IMR-90 (cell line): ENCODE data around the gene NUP88. TPM values are rescaled to one million over a fixed set of nuclear protein-coding genes. Genes with fewer than 3 reads are reported as not detected.

Experiments
- ATAC-seq: fragments of 200-7000 bp; cut with Tn5 transposase; 2 replicates; pipeline ENCODE4 v1.9.1; 2020; ENCODE audit warnings: low read depth, mild to moderate bottlenecking, moderate library complexity
- BruUV-seq: library from RNA; stranded (reverse); fragments of 400-500 nt; replicated peaks from 2 replicates; lab custom pipeline; 2021; lab: Mats Ljungman, UMichigan
- CTCF ChIA-PET: fragments of 300-600 bp; formaldehyde crosslinking; extraction: SDS; loops from one replicate; lab custom pipeline; 2021; ENCODE audit warnings: antibody characterized with exemption; lab: Yijun Ruan, JAX
- POLR2A ChIA-PET: fragments of 300-600 bp; sonication (Branson Sonifier 250); formaldehyde crosslinking; loops from one replicate; lab custom pipeline; 2022; ENCODE audit warnings: antibody characterized with exemption; ENCODE audit not compliant: unreplicated experiment; lab: Charles Lee
- DNase-seq: peaks from one replicate; pipeline ENCODE4 v3.0.0; 2013
- H2AFZ ChIP-seq: replicated peaks from 2 replicates; pipeline ENCODE3; 2013; ENCODE audit warnings: low read length, mild to moderate bottlenecking; ENCODE audit not compliant: poor library complexity
- H2AK5ac ChIP-seq: 2 replicates; pipeline ENCODE4 v1.6.1; 2013; ENCODE audit warnings: low read depth, low read length, inconsistent platforms
- H2AK9ac ChIP-seq: replicated peaks from 2 replicates; pipeline ENCODE3; 2013; ENCODE audit warnings: mild to moderate bottlenecking, low read depth, low read length, moderate library complexity; ENCODE audit not compliant: poor library complexity
- H2BK120ac ChIP-seq: 2 replicates; pipeline ENCODE4 v1.6.1; 2013; ENCODE audit warnings: low read depth, low read length, inconsistent platforms
- H2BK15ac ChIP-seq: 3 replicates; pipeline ENCODE4 v1.6.1; 2013; ENCODE audit warnings: low read depth, low read length, inconsistent platforms
- H2BK20ac ChIP-seq: 2 replicates; pipeline ENCODE4 v1.6.1; 2013; ENCODE audit warnings: low read depth, mild to moderate bottlenecking, inconsistent platforms, low read length, moderate library complexity
- H2BK5ac ChIP-seq: 2 replicates; pipeline ENCODE4 v1.6.1; 2013; ENCODE audit warnings: mild to moderate bottlenecking, low read depth, low read length, inconsistent platforms; ENCODE audit not compliant: poor library complexity, severe bottlenecking
- H3K14ac ChIP-seq: replicated peaks from 2 replicates; pipeline ENCODE4 v1.6.1; 2013; ENCODE audit warnings: low read depth, low read length, inconsistent platforms
- H3K18ac ChIP-seq: 2 replicates; pipeline ENCODE4 v1.6.1; 2013; ENCODE audit warnings: low read depth, low read length, control low read depth
- H3K23ac ChIP-seq: 2 replicates; pipeline ENCODE4 v1.6.1; 2013; ENCODE audit warnings: low read depth, low read length, inconsistent platforms
- H3K27ac ChIP-seq: 2 replicates; pipeline ENCODE4 v1.5.1; 2013; ENCODE audit warnings: mild to moderate bottlenecking, control low read depth, low read length; ENCODE audit not compliant: insufficient read depth
- H3K27me3 ChIP-seq: 2 replicates; pipeline ENCODE4 v1.6.1; 2013; ENCODE audit warnings: low read length; ENCODE audit not compliant: control insufficient read depth, insufficient read depth
- H3K36me3 ChIP-seq: 2 replicates; pipeline ENCODE4 v1.6.1; 2013; ENCODE audit warnings: low read length, mixed read lengths; ENCODE audit not compliant: control insufficient read depth, insufficient read depth
- H3K4ac ChIP-seq: 2 replicates; pipeline ENCODE4 v1.6.1; 2013; ENCODE audit warnings: low read depth, low read length, inconsistent platforms
- H3K4me1 ChIP-seq: 2 replicates; pipeline ENCODE4 v1.6.1; 2013; ENCODE audit warnings: low read length, mixed read lengths; ENCODE audit not compliant: control insufficient read depth, insufficient read depth
- H3K4me2 ChIP-seq: 2 replicates; pipeline ENCODE4 v1.6.1; 2013; ENCODE audit warnings: low read depth, mild to moderate bottlenecking, control low read depth, low read length, moderate library complexity
- H3K4me3 ChIP-seq: 2 replicates; pipeline ENCODE4 v1.5.1; 2013; ENCODE audit warnings: low read depth, mild to moderate bottlenecking, control low read depth, low read length, moderate library complexity; ENCODE audit not compliant: insufficient read depth
- H3K56ac ChIP-seq: 2 replicates; pipeline ENCODE4 v1.6.1; 2013; ENCODE audit warnings: low read length, inconsistent platforms; ENCODE audit not compliant: insufficient read depth; ENCODE audit errors: extremely low read depth
- H3K79me1 ChIP-seq, 2 experiments: 2 replicates each; pipeline ENCODE4 v1.6.1; 2013; ENCODE audit warnings: low read length in 2 of 2, inconsistent platforms in 1 of 2, low read depth in 1 of 2
- H3K9ac ChIP-seq: 2 replicates; pipeline ENCODE4 v1.6.1; 2013; ENCODE audit warnings: low read depth, low read length, control low read depth
- H3K9me1 ChIP-seq: 2 replicates; pipeline ENCODE4 v1.6.1; 2013; ENCODE audit warnings: low read length, inconsistent platforms; ENCODE audit not compliant: insufficient read depth
- H3K9me3 ChIP-seq: 2 replicates; pipeline ENCODE4 v1.6.1; 2013; ENCODE audit warnings: low read length; ENCODE audit not compliant: control insufficient read depth, insufficient read depth
- H4K20me1 ChIP-seq: 2 replicates; pipeline ENCODE4 v1.6.1; 2013; ENCODE audit warnings: low read length, inconsistent platforms; ENCODE audit not compliant: insufficient read depth
- H4K5ac ChIP-seq: 2 replicates; pipeline ENCODE4 v1.6.1; 2013; ENCODE audit warnings: mild to moderate bottlenecking, low read depth, low read length, control low read depth
- H4K8ac ChIP-seq, 2 experiments: 2 replicates each; pipeline ENCODE4 v1.6.1; 2013; ENCODE audit warnings: low read depth in 2 of 2, low read length in 2 of 2, control low read depth in 1 of 2, inconsistent platforms in 1 of 2
- H4K91ac ChIP-seq: 2 replicates; pipeline ENCODE4 v1.6.1; 2013; ENCODE audit warnings: low read depth, low read length, inconsistent platforms; ENCODE audit not compliant: insufficient read depth
- CEBPB ChIP-seq: IDR thresholded peaks from 2 replicates; pipeline ENCODE4 v1.6.1; 2012; ENCODE audit warnings: low read depth, low read length, improper control_type of control experiment
- CHD1 ChIP-seq: IDR thresholded peaks from 2 replicates; pipeline ENCODE4 v1.6.1; 2012; ENCODE audit warnings: low read depth, low read length, improper control_type of control experiment
- CTCF ChIP-seq: conservative IDR thresholded peaks from 2 replicates; pipeline ENCODE4 v1.5.1; 2012; ENCODE audit warnings: mild to moderate bottlenecking, low read depth, low read length, improper control_type of control experiment
- ELK1 ChIP-seq: fragments of 150-350 bp; IDR thresholded peaks from 2 replicates; pipeline ENCODE4 v1.6.1; 2016; ENCODE audit warnings: low read depth, mild to moderate bottlenecking, low read length, moderate library complexity, borderline replicate concordance
- FOS ChIP-seq: fragments of 150-350 bp; IDR thresholded peaks from 2 replicates; pipeline ENCODE4 v1.6.1; 2016; ENCODE audit warnings: low read depth, low read length
- MAFK ChIP-seq: IDR thresholded peaks from 2 replicates; pipeline ENCODE4 v1.6.1; 2012; ENCODE audit warnings: low read depth, low read length, improper control_type of control experiment
- MAZ ChIP-seq: IDR thresholded peaks from 2 replicates; pipeline ENCODE4 v1.6.1; 2012; ENCODE audit warnings: low read depth, mild to moderate bottlenecking, low read length, improper control_type of control experiment, moderate library complexity, borderline replicate concordance
- MXI1 ChIP-seq: IDR thresholded peaks from 2 replicates; pipeline ENCODE4 v1.6.1; 2012; ENCODE audit warnings: low read depth, mild to moderate bottlenecking, low read length, moderate library complexity, borderline replicate concordance
- NFE2L2 ChIP-seq: fragments of 150-350 bp; IDR thresholded peaks from 2 replicates; pipeline ENCODE4 v1.6.1; 2016; ENCODE audit warnings: low read depth, mild to moderate bottlenecking, low read length
- POLR2A ChIP-seq: IDR thresholded peaks from 2 replicates; pipeline ENCODE4 v1.6.1; 2012; ENCODE audit warnings: mild to moderate bottlenecking, low read depth, low read length
- RAD21 ChIP-seq: IDR thresholded peaks from 2 replicates; pipeline ENCODE4 v1.6.1; 2012; ENCODE audit warnings: low read length, improper control_type of control experiment
- RCOR1 ChIP-seq: IDR thresholded peaks from 2 replicates; pipeline ENCODE4 v1.6.1; 2012; ENCODE audit warnings: mild to moderate bottlenecking, low read length, improper control_type of control experiment; ENCODE audit not compliant: insufficient replicate concordance
- RFX5 ChIP-seq: IDR thresholded peaks from 2 replicates; pipeline ENCODE4 v1.8.0; 2012; ENCODE audit warnings: low read depth, mild to moderate bottlenecking, low read length, moderate library complexity
- SMC3 ChIP-seq: fragments of 150-350 bp; IDR thresholded peaks from 2 replicates; pipeline ENCODE4 v1.6.1; 2016; ENCODE audit warnings: low read depth, mild to moderate bottlenecking, antibody characterized with exemption, low read length, moderate library complexity
- USF2 ChIP-seq: fragments of 150-350 bp; IDR thresholded peaks from 2 replicates; pipeline ENCODE4 v1.6.1; 2017; ENCODE audit warnings: mild to moderate bottlenecking, antibody characterized with exemption, low read length, low read depth
- WGBS, 2 experiments: methylation state at CpG; one replicate each; pipeline versions ENCODE4 v1.1.5 to v1.1.7; 2013; ENCODE audit warnings: missing lambda C conversion rate in 2 of 2; ENCODE audit not compliant: insufficient read length in 1 of 2; ENCODE audit errors: extremely low coverage in 2 of 2; 5-methylcytosine and 5-hydroxymethylcytosine counted together
- dilution Hi-C: fragments of 300-500 bp; cut with HindIII; formaldehyde crosslinking; loops from one replicate; pipeline ENCODE4 v1.14.3; 2018; ENCODE audit warnings: low sequenced_read_pairs; ENCODE audit not compliant: unreplicated experiment
- in situ Hi-C: fragments of 300-500 bp; cut with MboI; formaldehyde crosslinking; loops from 3 replicates; pipeline ENCODE4 v1.14.3; 2019; ENCODE audit warnings: low sequenced_read_pairs, inconsistent platforms, mixed read lengths
- intact Hi-C: fragments of 100-400 bp; cut with micrococcal nuclease; formaldehyde crosslinking; loops from 2 replicates; pipeline ENCODE4 v1.10.0; 2022
- polyA plus RNA-seq, 3 experiments: library from polyadenylated mRNA; depleted of rRNA; stranded (reverse); fragments of >200 nt; gene quantifications; 2 replicates each; pipeline ENCODE4 v1.2.3, GENCODE V29; 2012; ENCODE audit warnings: low replicate concordance in 1 of 3
- total RNA-seq: library from RNA; depleted of rRNA; stranded (reverse); fragments of >200 nt; gene quantifications from 2 replicates; pipeline ENCODE4 v1.2.3, GENCODE V29; 2012

NUP88 gene
- total and polyA plus RNA-seq, 2 of the 4 experiments (the other 2 are of a cell fraction) = 57.0 to 83.7 TPM

GRCh38 chr17:5365831-5366230, 53.6 kb downstream of the NUP88 start:
- H3K79me1 ChIP-seq = peaks cover 6 to 9% of the 10 kb centered on the region in 2 experiments; a peak in 3 of 4 replicates
- H4K20me1 ChIP-seq = peaks cover 14% of the 10 kb centered on the region; the same call in 1 of the 2 replicates
- H4K91ac ChIP-seq = no peak overlapping the region
- in situ Hi-C loops = no loop called here
- no peak for DNase-seq
- H2BK5ac ChIP-seq = no peak overlapping the region
- ATAC-seq = no peak
- dilution Hi-C loops = no loop called here
- H3K4me3 ChIP-seq = no peak overlapping the region
- H4K8ac ChIP-seq = no peak overlapping the region
- H3K4me1 ChIP-seq = peaks cover 9% of the 10 kb centered on the region; the same call in 1 of the 2 replicates
- CTCF ChIA-PET = no interaction called here
- no peak overlapping the region for H2BK15ac ChIP-seq
- TF ChIP-seq USF2 = no peak
- TF ChIP-seq RFX5 = no peak
- no peak for TF ChIP-seq RCOR1
- no peak for TF ChIP-seq CEBPB
- no peak for TF ChIP-seq FOS
- TF ChIP-seq POLR2A = no peak
- TF ChIP-seq MAFK = no peak
- TF ChIP-seq SMC3 = no peak
- no peak for TF ChIP-seq CHD1
- no peak for TF ChIP-seq MXI1
- no peak for TF ChIP-seq CTCF
- no peak for TF ChIP-seq RAD21
- no peak for TF ChIP-seq ELK1
- no peak for TF ChIP-seq MAZ
- no peak for TF ChIP-seq NFE2L2
- no peak overlapping the region for H3K14ac ChIP-seq
- WGBS, 2 experiments = no CpG with 5 or more reads among the region's 6 CpGs
- POLR2A ChIA-PET = no interaction called here
- no peak overlapping the region for H3K4ac ChIP-seq
- H2AK9ac ChIP-seq = no peak overlapping the region
- BruUV-seq = no TSS peak
- no peak overlapping the region for H3K4me2 ChIP-seq
- H3K27ac ChIP-seq = no peak overlapping the region
- H3K9me3 ChIP-seq = no peaks in the 10 kb centered on the region
- H2AK5ac ChIP-seq = no peak overlapping the region
- H3K9ac ChIP-seq = no peak overlapping the region
- H3K56ac ChIP-seq = no peak overlapping the region
- H3K18ac ChIP-seq = no peak overlapping the region
- no peak overlapping the region for H2BK20ac ChIP-seq
- H2BK120ac ChIP-seq = no peak overlapping the region
- intact Hi-C loops = loop anchor here (5.0 kb wide), 2 partner anchors 46 to 119 kb away; no protein-coding TSS in a partner anchor
- H3K36me3 ChIP-seq = peaks cover 22% of the 10 kb centered on the region
- no peak overlapping the region for H3K23ac ChIP-seq
- H3K27me3 ChIP-seq = no peaks in the 10 kb centered on the region
- H3K9me1 ChIP-seq = peaks cover 3% of the 10 kb centered on the region; the same call in 1 of the 2 replicates
- no peak overlapping the region for H4K5ac ChIP-seq
- H2AFZ ChIP-seq = no peak overlapping the region
